Keratinocyte (primary cell): ENCODE measurements around the gene MAD2L2. TPM values are rescaled to one million over a fixed set of nuclear protein-coding genes. Genes with fewer than 3 reads are reported as not detected.

Source experiments
- DNase-seq: peaks from one replicate; pipeline ENCODE4 v3.0.0-alpha.2; 2011; ENCODE audit warnings: low read depth, missing footprints, low spot score
- FAIRE-seq: peaks from 2 replicates; lab custom pipeline; 2011; peaks lifted over from hg19 to GRCh38; lab: Jason Lieb, UNC
- H2AFZ ChIP-seq: 2 replicates; pipeline ENCODE4 v1.6.0; 2012; ENCODE audit warnings: low read length, control low read depth, inconsistent platforms; ENCODE audit not compliant: control insufficient read depth
- H3K27ac ChIP-seq: 2 replicates; pipeline ENCODE4 v1.5.1; 2011; ENCODE audit warnings: low read length; ENCODE audit not compliant: control insufficient read depth, insufficient read depth
- H3K27me3 ChIP-seq: 3 replicates; pipeline ENCODE4 v1.6.0; 2011; ENCODE audit warnings: low read length; ENCODE audit not compliant: control insufficient read depth, insufficient read depth; ENCODE audit errors: extremely low read depth
- H3K36me3 ChIP-seq, 2 experiments: 2 replicates in 1 of 2; 3 replicates in 1 of 2; pipeline ENCODE4 v1.5.1; 2011; ENCODE audit warnings: low read length in 2 of 2, mild to moderate bottlenecking in 1 of 2; ENCODE audit not compliant: control insufficient read depth in 2 of 2, insufficient read depth in 2 of 2; ENCODE audit errors: extremely low read depth in 1 of 2
- H3K4me1 ChIP-seq: 3 replicates; pipeline ENCODE4 v1.5.1; 2011; ENCODE audit warnings: low read length; ENCODE audit not compliant: control insufficient read depth, insufficient read depth; ENCODE audit errors: extremely low read depth
- H3K4me2 ChIP-seq: 3 replicates; pipeline ENCODE4 v1.6.0; 2011; ENCODE audit warnings: low read depth, low read length; ENCODE audit not compliant: control insufficient read depth, insufficient read depth; ENCODE audit errors: extremely low read depth
- H3K4me3 ChIP-seq, 3 experiments: fragments of 200-600 bp in 1 of 3; sonication (generic) in 1 of 3; 2 replicates in 2 of 3; 3 replicates in 1 of 3; pipeline ENCODE4 v1.5.1; 2011 to 2016; ENCODE audit warnings: low read length in 3 of 3, mild to moderate bottlenecking in 3 of 3, control low read depth in 2 of 3, inconsistent platforms in 1 of 3, low read depth in 1 of 3, mixed read lengths in 1 of 3, mixed run types in 1 of 3, moderate library complexity in 1 of 3; ENCODE audit not compliant: control insufficient read depth in 2 of 3, insufficient read depth in 2 of 3; ENCODE audit errors: extremely low read depth in 1 of 3
- H3K79me2 ChIP-seq: 2 replicates; pipeline ENCODE4 v1.6.0; 2012; ENCODE audit warnings: low read length; ENCODE audit not compliant: control insufficient read depth, insufficient read depth
- H3K9ac ChIP-seq: 3 replicates; pipeline ENCODE4 v1.6.0; 2011; ENCODE audit warnings: low read length; ENCODE audit not compliant: control insufficient read depth, insufficient read depth; ENCODE audit errors: extremely low read depth
- H3K9me1 ChIP-seq: 3 replicates; pipeline ENCODE4 v1.6.0; 2011; ENCODE audit warnings: low read length; ENCODE audit not compliant: control insufficient read depth, insufficient read depth; ENCODE audit errors: extremely low read depth
- H3K9me3 ChIP-seq: 2 replicates; pipeline ENCODE4 v1.5.1; 2012; ENCODE audit warnings: low read depth, low read length; ENCODE audit not compliant: control insufficient read depth
- H4K20me1 ChIP-seq: 3 replicates; pipeline ENCODE4 v1.6.0; 2011; ENCODE audit warnings: low read length; ENCODE audit not compliant: control insufficient read depth, insufficient read depth; ENCODE audit errors: extremely low read depth
- CTCF ChIP-seq, 3 experiments: IDR thresholded peaks in 1 of 3; conservative IDR thresholded peaks in 1 of 3; optimal IDR thresholded peaks in 1 of 3; 2 replicates in 2 of 3; 3 replicates in 1 of 3; pipeline versions ENCODE3 to v1.5.1; 2011; ENCODE audit warnings: low read length in 3 of 3, mild to moderate bottlenecking in 3 of 3, moderate library complexity in 2 of 3, control low read depth in 1 of 3, inconsistent platforms in 1 of 3; ENCODE audit not compliant: insufficient read depth in 2 of 3; ENCODE audit errors: extremely low read depth in 1 of 3
- EZH2 ChIP-seq: IDR thresholded peaks from one replicate; pipeline ENCODE4 v1.6.1; 2012; ENCODE audit warnings: inconsistent platforms, mild to moderate bottlenecking, low read length, moderate library complexity
- dilution Hi-C: fragments of 300-500 bp; cut with MboI; formaldehyde crosslinking; loops from one replicate; pipeline ENCODE4 v1.7.0; 2020; ENCODE audit warnings: low sequenced_read_pairs; ENCODE audit not compliant: extremely low pct_ligation_motif_present
- polyA plus RNA-seq, 5 experiments: library from polyadenylated mRNA; depleted of rRNA in 3 of 5; stranded (reverse) in 3 of 5; stranded (forward) in 1 of 5; unstranded in 1 of 5; fragments of >200 nt; gene quantifications; 1 replicate in 1 of 5; 2 replicates in 3 of 5; 3 replicates in 1 of 5; pipeline versions ENCODE4 v1.2.1 to v1.2.3, GENCODE V29; 2011 to 2012; ENCODE audit warnings: missing spikeins in 2 of 5, low read depth in 1 of 5, low replicate concordance in 1 of 5

Gene MAD2L2
- polyA plus RNA-seq, 1 donor (not counting 4 experiments of a cell fraction or from before 2014, with no cell fraction given), result 24.8 TPM

GRCh38 chr1:11697893-11698210 lies 16.9 kb upstream of the MAD2L2 start:
- Histone ChIP-seq H3K4me1 (peaks cover 11% of the 10 kb centered on the region), H3K36me3 (no peaks in the 10 kb centered on the region), H3K9ac (no peak overlapping the region), H3K9me1 (no peaks in the 10 kb centered on the region), H4K20me1 (no peaks in the 10 kb centered on the region), H3K27me3 (peaks cover 59% of the 10 kb centered on the region), H3K4me2 (no peak overlapping the region), H2AFZ (no peak overlapping the region), H3K27ac (no peak overlapping the region), H3K9me3 (no peaks in the 10 kb centered on the region), H3K79me2 (no peaks in the 10 kb centered on the region), H3K4me3 (no peak overlapping the region)
- TF ChIP-seq EZH2 (no peak), CTCF (optimal IDR thresholded peaks at IDR 0.05 in 1 of 3, IDR thresholded peaks at IDR 0.05 in 1 of 3, conservative IDR thresholded peaks at IDR 0.05 in 1 of 3; ENCODE audit: extremely low read depth in 1 of 3, insufficient read depth in 2 of 3, low read length in 3 of 3) (no peak)
- FAIRE-seq (no peak), DNase-seq (no peak)
- dilution Hi-C loops, result no loop called here

DNA sequence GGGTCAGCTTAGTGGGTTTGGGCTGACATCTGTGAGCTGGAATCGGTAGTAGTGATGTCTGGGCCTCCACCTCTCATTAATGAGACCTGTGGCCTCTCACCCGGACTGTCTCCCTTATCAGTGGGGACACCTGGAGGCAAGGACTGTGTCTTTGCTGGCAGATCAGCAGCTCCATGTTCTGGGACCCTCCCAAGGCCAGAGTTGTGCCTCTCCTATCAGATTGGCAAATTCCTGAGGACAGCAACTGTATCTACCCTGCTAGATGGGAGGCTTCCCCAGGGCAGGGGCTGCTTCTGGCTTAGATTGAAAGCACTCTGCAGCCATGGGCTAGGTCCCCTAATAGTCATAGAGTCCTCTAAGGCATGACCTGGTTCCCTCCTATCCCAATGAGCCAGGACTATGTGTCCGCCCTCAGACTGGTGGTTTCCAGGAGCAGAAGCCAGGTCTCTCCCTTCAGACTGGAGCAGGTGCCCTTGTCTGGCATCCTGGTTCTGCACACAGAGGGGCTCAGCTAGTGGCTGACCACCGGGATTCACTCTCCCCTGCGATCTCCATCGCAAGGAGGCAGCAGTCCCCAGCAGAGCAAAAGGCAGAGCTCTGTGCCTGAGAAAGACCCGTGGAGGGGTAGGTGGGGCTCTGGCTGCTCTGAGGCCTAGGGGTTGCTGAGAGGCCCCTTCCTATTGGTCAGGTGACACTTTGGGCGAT lies 16.4 kb upstream of the MAD2L2 start:
- Histone ChIP-seq H3K9me3 (no peaks in the 10 kb centered on the region), H3K4me2 (no peak overlapping the region), H3K27ac (no peak overlapping the region), H3K27me3 (peaks cover 58% of the 10 kb centered on the region), H3K9me1 (no peaks in the 10 kb centered on the region), H2AFZ (no peak overlapping the region), H3K36me3 (no peaks in the 10 kb centered on the region), H4K20me1 (no peaks in the 10 kb centered on the region), H3K4me1 (peaks cover 15% of the 10 kb centered on the region), H3K79me2 (no peaks in the 10 kb centered on the region), H3K9ac (no peak overlapping the region), H3K4me3 (no peak overlapping the region)
- DNase-seq (no peak), FAIRE-seq (no peak)
- dilution Hi-C loops, result no loop called here
- TF ChIP-seq CTCF (optimal IDR thresholded peaks at IDR 0.05 in 1 of 3, IDR thresholded peaks at IDR 0.05 in 1 of 3, conservative IDR thresholded peaks at IDR 0.05 in 1 of 3; ENCODE audit: extremely low read depth in 1 of 3, insufficient read depth in 2 of 3, low read length in 3 of 3), result no peak
- TF ChIP-seq EZH2, result no peak
